Right ventricle myocardium inferior (tissue), 1 donor: ENCODE data around the gene BTBD18. TPM values are rescaled to one million over a fixed set of nuclear protein-coding genes. Genes with fewer than 3 reads are reported as not detected.

ENCODE experiments used
- ATAC-seq: fragments of 200-7000 bp; cut with Tn5 transposase; one replicate; pipeline ENCODE4 v1.9.1; 2020; ENCODE audit warnings: mild to moderate bottlenecking, moderate library complexity
- DNase-seq: peaks from one replicate; pipeline ENCODE4 v3.0.0; 2021; ENCODE audit errors: missing footprints
- intact Hi-C: fragments of 100-400 bp; cut with DNase I; formaldehyde crosslinking; loops from one replicate; pipeline ENCODE4 v1.11.0; 2022
- long read RNA-seq: library from polyadenylated mRNA; unstranded; transcript quantifications from one replicate; pipeline ENCODE4 v2.0.0, GENCODE V29; 2021
- total RNA-seq: library from RNA; stranded (reverse); fragmentation: NEBNext Ultra II Directional; extraction: Animal tissue kit (Norgen Biotek cat#: 25700); gene quantifications from one replicate; pipeline ENCODE4 v1.2.1, GENCODE V29; 2021
- donor health status: DM: no; HTN: yes; CAD: no; lungs with severe emphysema.

BTBD18 gene, protein sequence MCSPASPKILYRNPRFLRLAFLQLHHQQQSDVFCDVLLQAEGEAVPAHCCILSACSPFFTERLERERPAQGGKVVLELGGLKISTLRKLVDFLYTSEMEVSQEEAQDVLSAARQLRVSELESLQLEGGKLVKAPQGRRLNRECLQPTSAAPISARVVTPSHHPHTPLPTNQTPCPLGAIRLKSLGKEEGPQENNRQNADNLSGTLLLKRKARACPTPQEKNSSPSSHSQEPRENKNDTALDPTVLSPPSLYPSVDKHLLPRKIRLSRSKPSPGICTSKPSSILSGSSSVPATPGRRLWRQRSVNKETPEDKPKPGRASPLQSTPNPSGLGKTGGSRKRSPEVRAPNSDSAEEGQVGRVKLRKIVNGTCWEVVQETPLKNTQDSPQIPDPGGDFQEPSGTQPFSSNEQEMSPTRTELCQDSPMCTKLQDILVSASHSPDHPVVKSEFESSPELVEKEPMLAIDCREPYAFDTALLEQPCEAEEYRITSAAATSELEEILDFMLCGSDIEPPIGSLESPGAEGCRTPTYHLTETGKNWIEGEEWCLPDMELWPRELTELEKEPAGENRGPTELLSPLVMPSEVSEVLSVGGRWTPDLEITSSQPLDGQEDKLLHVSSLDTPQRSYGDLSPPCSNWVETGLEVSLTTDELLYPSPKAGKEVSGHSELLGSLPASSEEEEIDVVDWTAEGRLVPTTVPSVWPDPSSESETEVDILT
- total RNA-seq, result not detected
- long read RNA-seq, result 0 reads

GRCh38 chr11:57751676-57752253 is at the start of gene BTBD18:
TSS of gene BTBD18 (minus strand) at chr11:57751819. CDS start at chr11:57751188, 631 bp downstream.
- intact Hi-C loops, result loop anchor here (2.0 kb wide), 1 partner anchor 49 kb away; no protein-coding TSS in a partner anchor
- peak; percentile 81 for ATAC-seq
- no peak for DNase-seq

- DNase-seq (no peak), ATAC-seq (no peak)
- intact Hi-C loops, result loop anchor here (2.0 kb wide), 2 partner anchors 38 to 50 kb away; partner anchors contain the start of gene BTBD18
These were observed 49.5 kb upstream of the BTBD18 start for GRCh38 chr11:57801183-57801485.

GRCh38 chr11:57800444-57801182 is 49.0 kb upstream of the BTBD18 start:
- ATAC-seq (peak; percentile 70), DNase-seq (no peak)

DNA sequence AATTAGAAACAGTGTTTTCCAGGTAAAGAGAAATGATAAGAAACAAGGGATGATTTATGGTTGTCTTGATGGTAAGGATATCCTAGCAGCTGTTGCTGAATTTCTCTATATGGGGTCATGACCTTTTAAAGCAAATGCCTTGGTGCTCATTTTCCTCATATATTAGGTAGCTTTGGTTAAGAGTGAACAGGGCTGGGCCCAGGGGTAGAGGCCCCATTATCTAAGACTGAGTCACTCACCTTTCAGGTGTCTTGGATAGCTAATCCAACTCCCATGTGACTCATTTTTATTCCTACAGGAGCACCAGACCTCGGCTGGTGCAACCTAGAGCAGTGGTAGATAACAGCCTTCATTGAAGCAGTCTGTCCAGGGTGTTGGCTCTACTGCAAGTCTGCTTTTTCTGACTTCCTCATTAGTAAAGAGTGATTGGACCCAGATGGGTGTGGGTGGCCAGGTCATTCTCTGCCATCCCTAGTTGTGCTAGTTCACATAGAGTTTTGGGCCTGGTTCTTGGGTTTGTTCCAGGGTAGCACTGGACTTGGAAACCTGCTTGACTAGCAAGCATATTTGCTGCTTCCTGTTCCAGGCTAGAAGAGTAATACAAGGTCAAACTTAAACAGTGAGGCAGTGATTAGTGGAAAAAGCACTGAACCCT is 47.4 kb upstream of the BTBD18 start:
- intact Hi-C loops, result loop anchor here (2.0 kb wide), 1 partner anchor 20 kb away; no protein-coding TSS in a partner anchor
- ATAC-seq (peak; percentile 70), DNase-seq (no peak)

More at GRCh38 chr11:57800444-57801182, 49.0 kb upstream of the BTBD18 start:
- intact Hi-C loops, result loop anchor here (2.0 kb wide), 2 partner anchors 38 to 50 kb away; partner anchors contain the start of gene BTBD18

- DNase-seq (no peak), ATAC-seq (no peak)
- intact Hi-C loops, result no loop called here
These were observed 41.9 kb upstream of the BTBD18 start for GRCh38 chr11:57793351-57794115.

DNA sequence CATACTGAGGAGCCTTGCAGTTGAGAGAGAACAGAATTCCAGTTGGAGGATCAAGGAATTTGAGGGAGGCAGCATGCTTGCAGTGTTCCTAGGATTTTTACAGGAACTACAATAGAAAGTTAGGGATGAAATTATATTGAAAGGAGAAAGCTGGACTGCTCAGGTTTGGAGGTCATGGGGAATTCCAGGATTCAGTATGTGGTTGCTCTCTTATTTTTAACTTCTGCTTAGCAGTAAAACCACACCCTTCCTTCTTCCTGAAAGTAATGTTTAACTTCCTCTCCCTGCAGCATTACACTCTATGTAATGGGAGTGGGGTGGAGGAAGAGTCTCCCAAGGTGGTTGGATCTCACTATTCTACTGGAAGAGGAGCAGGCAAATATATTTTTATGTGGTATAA is 41.3 kb upstream of the BTBD18 start:
- ATAC-seq, result peak; percentile 64
- DNase-seq, result no peak
- intact Hi-C loops, result no loop called here

GRCh38 chr11:57792060-57792541 is 40.5 kb upstream of the BTBD18 start:
- intact Hi-C loops, result no loop called here
- ATAC-seq (peak; percentile 63), DNase-seq (peak; percentile 99)

DNA sequence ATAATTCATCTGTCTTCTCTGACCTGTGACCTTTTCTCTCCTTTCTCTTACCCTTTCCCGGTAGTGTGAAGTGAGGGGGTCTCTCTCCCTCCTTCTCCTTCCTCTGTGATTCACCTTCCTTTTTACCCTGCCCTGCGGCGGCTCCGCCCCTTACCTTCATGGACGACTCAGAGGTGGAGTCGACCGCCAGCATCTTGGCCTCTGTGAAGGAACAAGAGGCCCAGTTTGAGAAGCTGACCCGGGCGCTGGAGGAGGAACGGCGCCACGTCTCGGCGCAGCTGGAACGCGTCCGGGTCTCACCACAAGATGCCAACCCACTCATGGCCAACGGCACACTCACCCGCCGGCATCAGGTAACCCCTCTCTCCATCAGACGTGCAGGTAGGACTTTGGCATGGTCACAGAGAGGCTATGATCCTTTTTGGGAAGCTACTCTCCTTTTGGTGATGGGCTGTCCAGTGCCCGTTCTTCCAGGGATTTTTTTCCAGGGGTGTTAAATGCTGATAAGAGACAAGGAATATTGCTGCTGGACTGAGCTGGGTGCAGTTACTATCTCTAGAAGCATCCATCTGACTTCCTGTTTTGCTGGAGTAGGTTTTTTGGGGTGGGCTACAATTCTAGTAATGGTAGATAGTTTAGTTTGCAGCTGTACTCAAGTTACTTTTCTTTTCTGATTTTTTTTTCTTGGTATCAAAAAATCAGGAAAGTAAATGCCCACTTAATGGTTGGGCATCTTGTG is 39.9 kb upstream of the BTBD18 start:
- intact Hi-C loops, result no loop called here
- no peak for ATAC-seq
- DNase-seq, result peak; percentile 68

DNA sequence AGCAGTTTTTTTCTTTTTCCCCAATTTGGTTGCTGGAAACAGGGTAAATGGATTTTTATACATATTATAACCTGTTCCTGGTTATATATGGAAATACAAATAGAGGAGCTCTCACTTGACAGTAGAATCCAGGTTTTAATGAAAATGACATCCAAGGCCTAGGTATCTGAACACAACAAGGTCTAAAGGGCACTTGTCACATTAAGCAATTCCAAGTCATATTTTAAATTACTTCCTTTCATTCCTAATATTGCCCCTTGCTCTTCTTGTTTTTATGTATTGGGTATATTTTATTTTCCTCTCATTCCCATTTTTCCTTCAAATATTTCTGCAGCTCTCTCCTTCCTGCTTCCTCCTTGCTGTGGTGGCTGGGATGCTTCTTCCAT is 37.1 kb upstream of the BTBD18 start:
- ATAC-seq (no peak), DNase-seq (no peak)
- intact Hi-C loops, result no loop called here

DNA sequence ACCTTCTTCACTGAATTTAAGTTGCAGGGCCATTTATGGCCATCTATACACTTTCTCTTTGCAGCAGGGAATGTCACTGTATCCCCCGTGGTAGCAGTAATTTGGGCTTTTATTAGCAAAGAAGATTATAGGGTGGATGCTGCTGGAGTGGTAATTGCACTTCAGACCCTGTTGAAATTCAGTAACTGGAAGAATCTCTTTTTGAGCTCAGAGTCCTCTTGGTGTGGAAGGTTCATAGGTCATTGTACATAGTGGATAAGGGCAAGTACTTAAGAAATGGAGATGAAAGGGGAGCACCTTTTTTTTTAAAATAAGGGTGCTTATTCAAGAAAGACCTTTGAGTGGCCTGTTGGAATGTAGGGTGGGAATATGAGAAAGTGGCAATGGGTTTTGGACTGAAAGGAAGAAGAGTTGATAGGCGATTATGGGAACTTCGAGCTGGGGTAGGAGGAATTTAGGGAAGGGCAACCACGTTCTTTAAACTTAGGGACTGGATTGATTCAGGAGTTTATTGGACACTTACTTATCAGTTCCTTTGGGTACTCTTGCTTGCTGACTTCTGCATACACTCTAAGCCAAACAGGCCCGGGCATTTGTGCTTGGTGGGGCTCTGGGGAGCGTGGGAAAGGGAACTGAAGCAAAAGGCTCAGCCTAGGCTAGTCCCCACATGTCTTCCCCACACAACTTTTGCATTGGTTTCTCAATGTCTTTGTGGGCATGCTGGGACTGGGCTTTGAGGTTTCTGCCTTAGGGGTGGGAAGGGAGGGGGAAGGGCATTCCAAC is 36.5 kb upstream of the BTBD18 start:
- intact Hi-C loops, result no loop called here
- ATAC-seq (peak; percentile 46), DNase-seq (no peak)

DNA sequence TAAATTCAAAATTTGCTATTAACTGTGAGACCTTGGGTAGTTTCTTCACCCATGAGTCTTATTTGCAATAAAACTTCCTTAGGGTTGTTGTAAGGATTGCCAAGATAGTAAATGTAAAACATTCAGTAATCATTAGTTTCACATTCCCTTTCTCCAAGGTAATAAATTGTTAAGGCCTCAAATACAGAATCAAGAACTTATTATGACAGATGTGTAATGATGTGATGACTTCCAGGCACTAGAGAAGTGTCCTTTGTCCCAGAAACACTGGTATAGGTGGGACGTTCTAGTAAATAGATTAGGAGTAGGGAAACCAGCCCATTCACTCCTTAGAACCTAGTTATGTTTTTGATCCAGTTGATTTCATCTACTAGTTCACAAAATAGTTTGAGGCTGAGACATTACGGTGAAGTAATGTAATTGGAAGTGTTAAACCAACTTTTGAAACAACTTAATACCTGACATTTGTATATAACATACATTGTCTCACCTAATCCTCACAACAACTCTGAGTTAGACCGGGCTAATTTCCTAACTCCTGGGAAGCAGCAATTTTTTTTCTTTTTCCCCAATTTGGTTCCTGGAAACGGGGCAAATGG is 35.5 kb upstream of the BTBD18 start:
- ATAC-seq (no peak), DNase-seq (no peak)
- intact Hi-C loops, result no loop called here

- intact Hi-C loops, result no loop called here
- DNase-seq (no peak), ATAC-seq (no peak)
These were observed 34.8 kb upstream of the BTBD18 start for GRCh38 chr11:57786436-57786835.

GRCh38 chr11:57785072-57785471 is 33.5 kb upstream of the BTBD18 start:
- DNase-seq, result no peak
- intact Hi-C loops, result no loop called here
- ATAC-seq, result no peak

- no peak for DNase-seq
- no peak for ATAC-seq
- intact Hi-C loops, result no loop called here
These were observed 29.9 kb upstream of the BTBD18 start for GRCh38 chr11:57781529-57781943.

DNA sequence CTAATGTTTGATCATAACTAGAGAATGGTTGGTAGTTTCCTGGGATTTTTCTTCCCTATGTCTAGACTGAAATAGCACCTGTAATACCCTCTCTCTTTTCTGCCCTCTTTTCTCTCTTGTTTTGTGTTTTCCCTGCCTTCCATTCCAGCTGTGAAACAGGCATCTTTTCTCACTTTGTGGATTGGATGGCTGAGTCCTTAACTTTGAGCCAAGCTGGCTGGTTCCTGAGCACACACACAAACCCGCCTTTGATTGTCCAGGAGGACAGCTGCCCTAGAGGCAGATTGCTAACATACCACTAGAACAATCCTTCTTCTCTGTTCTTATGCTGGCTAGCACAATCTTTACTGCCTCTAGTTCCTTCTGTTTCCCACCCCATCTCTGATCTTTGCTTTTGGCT is 27.7 kb upstream of the BTBD18 start:
- no peak for DNase-seq
- ATAC-seq, result peak; percentile 76
- intact Hi-C loops, result loop anchor here (2.0 kb wide), 1 partner anchor 20 kb away; no protein-coding TSS in a partner anchor
